ENCODE measurements around the gene SLC9A8.
"Not testable (repeated sequence)": the region's sequence is repeated elsewhere in the genome, so short reads cannot be mapped to it uniquely, and the experiment has no call there.

Gene SLC9A8

DNA sequence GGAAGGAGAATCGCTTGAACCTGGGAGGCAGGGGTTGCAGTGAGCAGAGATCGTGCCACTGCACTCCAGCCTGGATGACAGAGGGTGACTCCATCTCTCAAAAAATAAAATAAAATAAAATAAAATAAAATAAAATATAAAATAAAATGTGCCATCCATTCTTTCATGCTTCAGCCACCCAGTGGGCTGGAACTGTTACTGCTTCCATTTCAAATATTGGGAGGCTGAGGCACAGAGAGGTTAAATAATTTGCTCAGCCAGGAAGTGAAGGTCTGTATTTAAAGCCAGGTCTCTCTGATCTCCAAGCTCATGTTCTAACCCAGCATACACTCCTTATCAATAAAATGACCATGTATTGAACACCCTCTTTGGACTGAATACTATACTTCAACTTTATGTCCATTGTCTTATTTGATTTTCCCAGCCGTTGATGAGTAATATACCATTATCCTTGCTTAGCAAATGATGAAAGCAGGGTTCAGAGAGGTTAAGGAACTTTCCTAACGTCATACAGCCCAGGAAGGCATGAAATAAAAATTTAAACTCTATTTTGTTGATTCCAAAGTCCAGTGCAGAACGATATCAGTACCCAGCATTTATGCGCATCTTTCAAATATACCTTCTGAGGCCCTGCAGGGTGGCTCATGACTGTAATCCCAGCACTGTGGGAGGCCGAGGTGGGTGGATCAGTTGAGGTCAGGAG lies 25.8 kb upstream of the SLC9A8 start:
- DNase-seq (ENCODE audit: low read depth): no peak

DNA sequence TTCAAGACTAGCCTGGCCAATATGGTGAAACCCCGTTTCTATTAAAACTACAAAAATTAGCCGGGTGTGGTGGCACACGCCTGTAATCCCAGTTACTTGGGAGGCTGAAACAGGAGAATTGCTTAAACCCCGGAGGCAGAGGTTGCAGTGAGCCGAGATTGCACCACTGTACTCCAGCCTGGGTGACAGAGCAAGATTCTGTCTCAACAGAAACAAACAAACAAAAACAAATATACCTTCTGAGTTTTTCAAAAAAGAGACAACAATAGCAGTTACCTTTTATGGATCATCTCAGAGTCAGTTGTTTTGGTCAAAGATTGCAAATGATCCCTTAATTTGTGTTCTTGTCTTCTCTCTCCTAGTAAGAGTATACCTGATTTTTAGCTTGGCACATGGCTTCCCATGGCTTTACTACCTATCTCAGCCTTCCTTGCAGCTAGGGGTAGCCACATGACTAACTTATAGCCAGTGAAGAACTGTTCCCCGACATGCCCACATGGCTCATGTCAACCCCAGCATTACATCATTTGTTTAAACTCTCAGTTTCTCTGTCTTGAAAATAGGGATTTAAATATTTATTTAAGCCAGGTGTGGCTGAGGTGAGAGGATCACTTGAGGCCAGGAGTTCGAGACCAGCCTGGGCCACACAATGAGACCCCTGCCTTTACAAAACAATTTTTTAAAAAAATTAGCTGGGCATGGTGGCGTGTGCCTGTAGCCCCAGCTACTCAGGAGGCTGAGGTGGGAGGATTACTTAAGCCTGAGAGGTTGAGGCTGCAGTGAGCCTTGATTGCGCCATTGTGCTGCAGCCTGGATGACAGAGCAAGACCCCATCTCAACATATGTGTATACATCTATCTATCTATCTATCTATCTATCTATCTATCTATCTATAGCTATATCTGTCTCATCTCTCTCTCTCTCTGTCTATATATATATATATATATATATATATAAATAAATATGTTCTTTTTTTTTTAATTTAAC lies 25.0 kb upstream of the SLC9A8 start:
- DNase-seq (ENCODE audit: low read depth): no peak

DNA sequence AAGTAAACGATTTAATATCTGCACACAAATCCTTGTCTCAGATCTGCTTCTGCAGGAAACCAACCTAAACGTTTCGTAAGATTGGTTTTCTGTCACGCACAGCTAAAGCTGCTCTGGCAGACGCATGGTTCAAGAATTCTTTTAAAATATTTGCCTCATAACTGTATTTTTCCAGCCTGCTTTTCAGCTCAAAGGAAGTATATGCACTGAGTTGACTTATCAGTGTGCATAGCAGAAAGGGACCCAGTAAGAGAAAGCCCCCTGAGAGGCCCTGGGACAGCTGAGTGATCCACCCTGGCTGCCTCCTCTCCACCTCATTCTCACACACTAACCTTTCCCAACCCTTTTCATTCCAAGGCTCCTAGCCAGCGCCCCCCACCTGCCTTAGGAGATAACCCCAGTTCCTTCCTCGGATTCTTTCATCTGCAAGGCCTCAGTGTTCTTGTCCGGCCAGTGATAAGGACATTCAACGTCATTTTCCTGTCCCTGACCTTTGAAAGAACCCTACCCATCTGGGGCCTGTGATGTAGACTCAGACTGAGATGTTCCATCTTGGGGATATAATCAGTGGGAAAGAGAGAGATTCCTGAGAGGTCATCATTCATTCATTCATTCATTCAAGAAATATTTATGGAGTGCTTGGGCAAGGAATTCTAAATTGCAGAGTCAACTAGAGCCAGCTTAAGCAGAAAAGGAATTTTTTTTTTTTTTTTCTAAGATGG lies 22.4 kb upstream of the SLC9A8 start:
- peak; percentile 71 for DNase-seq (ENCODE audit: low read depth)

DNA sequence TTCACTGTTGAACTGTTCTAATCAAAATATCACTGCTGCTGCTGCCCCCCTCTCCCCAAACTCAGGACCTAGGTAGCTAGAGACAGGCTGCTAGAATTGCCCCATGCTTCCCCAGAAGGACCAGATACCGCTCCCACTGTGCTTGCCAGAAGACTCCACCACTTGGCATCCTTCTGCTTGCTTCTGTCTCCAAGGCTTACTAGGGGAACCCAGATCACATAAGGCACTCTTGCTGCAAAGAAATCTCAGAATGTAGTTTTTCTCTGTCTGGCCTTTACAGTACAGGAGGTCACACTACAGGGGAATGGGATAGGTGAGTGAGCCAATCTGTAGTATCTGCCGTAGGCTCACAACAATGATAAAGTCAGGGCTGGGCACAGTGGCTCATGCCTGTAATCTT lies 21.5 kb upstream of the SLC9A8 start:
- no peak for DNase-seq (ENCODE audit: low read depth)

DNA sequence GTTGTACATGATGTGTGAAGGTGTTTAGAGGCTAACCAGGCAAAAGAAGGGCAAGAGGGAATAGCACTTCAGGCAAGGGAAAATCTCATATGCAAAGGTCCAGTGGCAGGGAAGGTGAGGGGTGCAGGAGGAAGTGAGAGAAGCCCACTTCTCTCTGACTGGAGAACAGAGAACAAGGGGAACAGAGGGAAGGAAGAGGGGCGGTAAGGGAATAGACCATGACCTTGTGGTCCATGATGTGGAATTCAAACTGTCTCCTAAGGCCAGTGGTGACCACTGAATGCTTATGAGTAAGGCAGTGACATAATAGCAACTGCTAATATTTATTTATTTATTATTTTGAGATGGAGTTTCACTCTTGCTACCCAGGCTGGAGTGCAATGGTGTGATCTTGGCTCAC lies 20.6 kb upstream of the SLC9A8 start:
- no peak for DNase-seq (ENCODE audit: low read depth)

DNA sequence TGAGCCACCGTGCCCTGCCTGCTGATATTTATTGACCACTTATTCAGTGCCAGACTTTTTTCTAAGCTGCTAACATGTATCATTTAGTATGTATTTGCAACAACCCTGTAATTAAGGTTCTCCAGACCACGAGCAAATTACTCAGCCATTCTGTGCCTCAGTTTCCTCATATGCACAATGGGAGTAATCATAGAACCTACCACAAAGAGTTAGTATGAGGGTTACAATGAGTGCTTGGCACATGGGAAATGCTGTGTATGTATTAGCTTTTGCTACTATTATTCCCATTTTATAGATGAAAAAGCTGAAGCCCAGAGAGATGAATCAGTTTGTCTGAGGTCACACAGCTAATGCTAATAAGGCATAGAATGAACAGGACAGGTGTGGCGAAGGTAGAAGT lies 20.0 kb upstream of the SLC9A8 start:
- no peak for DNase-seq (ENCODE audit: low read depth)

DNA sequence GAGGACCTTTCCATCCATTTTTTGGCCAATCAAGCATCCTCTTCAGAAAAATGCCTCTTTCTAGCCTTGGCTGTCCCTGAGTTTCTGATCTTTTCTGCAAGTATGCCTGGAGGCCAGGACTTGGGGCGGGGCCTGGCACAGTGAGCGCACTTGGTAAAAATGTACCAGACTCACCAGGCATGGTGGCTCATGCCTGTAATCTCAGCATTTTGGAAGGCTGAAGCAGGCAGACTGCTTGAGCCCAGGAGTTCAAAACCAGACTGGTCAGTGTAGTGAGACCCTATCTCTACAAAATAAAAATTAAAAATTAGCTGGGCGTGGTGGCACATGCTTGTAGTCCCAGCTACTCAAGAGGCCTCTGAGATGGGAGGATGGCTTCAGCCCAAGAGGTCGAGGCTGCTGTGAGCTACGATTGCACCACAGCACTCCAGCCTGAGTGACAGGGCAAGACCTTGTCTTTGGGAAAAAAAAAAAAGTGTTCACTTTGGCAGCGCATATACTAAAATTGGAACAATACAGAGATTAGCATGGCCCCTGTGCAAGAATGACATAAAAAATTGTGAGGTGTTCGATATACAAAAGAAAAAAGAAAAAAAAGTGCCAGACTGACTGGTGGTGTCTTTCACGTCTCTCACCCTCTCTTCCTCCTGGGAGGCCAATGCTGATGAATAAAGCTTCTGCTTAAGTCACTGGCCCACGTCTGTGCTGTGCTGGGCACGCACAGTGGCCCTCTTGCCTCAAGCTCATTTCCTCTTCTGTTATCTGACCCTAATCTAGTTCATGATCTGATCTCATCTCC lies 18.1 kb upstream of the SLC9A8 start:
- DNase-seq (ENCODE audit: low read depth): no peak

DNA sequence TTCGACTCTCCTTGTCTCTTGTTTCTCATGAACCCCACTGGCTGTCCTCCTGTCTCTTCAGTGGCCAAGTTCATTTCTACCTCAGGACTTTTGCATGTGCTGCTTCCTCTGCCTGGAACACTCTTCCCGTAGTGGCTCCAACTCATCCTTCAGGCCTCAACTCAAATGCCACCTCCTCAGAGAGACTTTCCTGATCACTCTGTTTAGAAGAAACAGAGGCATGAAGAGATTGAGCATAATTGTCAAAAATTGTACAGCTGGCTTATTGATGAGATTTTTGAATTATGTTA lies 17.5 kb upstream of the SLC9A8 start:
- DNase-seq (ENCODE audit: low read depth): no peak

DNA sequence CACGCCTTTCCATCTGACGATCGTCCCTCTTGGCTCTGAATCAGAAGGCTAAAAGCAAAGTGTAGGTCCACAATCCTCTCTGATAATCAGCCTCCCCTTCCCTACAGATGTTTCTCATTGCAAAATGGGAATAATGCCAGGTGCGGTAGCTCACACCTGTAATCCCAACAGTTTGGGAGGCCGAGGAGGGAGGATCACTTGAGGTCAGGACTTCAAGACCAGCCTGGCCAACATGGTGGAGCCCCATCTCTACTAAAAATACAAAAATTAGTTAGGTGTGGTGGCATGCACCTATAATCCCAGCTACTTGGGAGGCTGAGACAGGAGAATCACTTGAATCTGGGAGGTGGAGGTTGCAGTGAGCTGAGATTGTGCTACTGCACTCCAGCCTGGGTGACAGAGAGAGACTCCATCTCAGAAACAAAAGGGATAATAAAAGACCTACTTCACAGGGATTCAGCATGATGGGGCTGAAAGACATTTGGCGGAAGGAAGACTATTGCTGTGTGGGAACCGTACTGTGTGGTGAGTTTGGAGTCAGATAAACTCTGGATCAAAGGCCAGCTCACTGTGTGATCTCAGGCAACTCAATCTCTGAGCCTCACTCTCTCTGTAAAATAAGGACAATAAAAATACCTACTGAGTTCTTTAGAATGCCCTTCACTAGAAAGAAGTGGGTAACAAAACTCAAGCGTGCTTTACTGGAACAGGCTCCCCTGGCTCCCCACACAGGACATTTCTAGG lies 15.9 kb upstream of the SLC9A8 start:
- DNase-seq (ENCODE audit: low read depth): no peak

DNA sequence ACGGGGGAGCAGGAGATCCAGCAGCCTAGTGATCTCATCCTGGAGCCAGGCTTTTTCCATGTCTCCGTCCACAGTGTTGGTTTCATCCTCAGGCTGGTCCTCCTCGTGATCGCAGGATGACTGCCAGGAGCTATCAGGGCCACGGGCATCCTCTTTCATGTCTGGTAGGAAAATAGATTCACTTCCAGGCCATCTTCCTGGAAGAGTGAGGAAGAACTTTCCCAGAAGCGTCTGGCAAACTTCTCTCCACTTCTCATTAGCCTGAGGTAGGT lies 15.3 kb upstream of the SLC9A8 start:
- DNase-seq (ENCODE audit: low read depth): no peak

DNA sequence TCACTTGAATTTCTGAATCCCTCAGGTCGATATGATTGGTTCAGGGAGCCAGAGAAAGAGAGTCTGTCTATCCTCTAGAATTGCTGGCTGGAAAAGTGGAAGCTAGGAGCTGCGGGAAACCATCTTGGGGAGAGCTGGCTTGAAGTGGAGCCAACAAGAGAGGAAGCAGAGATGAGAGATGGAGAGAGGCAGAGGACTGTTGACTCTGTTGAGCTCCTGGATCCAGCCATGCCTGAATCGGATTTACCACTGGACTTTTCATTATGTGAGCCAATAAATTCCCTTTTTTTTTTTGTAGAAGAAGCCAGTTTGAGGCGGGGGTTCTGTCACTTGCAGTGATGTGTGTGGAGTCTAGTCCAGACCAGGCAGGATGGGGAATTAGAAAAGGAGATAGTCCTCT lies 13.9 kb upstream of the SLC9A8 start:
- no peak for DNase-seq (ENCODE audit: low read depth)

DNA sequence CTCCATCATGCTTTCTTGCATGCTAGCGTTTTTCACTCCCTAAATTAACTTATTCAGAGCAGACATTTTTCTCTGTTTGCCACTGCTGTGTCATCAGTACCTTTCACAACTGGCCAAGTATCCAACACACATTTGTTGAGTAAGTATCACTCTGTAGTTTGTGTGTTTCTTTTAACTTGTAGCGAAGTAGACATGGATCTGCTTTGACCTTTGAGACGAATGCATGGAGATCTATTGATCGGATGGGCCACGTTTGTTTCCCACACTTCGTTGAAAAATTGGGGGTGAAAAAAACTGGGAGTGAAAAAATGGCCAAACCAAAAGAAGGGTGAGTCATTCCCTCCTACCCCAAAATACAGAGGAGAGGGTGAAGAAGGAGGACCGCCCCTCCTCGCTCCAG lies 12.9 kb upstream of the SLC9A8 start:
- no peak for DNase-seq (ENCODE audit: low read depth)

DNA sequence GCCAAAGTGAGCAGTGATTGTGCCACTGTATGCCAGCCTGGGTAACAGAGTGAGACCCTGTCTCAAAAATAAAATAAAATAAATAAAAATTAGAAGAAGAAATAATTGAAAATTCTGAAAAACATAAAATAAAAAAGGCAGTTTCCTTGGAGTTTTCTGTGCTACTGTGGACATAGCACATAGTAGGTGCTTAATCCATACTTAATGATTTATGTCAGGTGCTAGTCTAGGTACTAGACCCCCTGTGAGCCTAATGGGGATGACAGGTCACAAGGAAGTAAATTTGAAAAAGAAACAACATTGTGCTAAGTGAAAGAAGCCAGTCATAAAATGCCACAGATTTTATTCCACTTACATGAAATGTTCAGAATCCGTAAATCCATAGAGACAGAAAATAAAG lies 9.2 kb upstream of the SLC9A8 start:
- no peak for DNase-seq (ENCODE audit: low read depth)

DNA sequence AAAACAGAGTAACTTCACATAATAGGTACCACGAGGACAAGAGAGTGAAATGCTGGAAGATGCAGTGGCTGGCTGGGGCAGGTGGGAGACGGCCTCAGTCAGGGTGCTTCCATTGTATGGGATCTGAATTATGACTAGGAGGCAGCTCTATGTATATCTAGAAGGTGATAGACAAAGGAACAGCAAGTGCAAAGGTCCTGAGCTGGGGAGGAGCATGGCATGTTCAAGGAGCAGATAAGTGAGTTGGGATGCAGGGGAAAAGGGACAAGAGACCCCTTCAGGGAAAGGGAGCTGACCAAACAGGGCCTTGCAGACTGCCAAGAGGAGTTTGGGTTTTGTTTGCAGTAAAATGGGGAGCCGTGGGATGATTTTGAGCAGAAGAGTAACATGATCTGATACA lies 8.3 kb upstream of the SLC9A8 start:
- no peak for DNase-seq (ENCODE audit: low read depth)

DNA sequence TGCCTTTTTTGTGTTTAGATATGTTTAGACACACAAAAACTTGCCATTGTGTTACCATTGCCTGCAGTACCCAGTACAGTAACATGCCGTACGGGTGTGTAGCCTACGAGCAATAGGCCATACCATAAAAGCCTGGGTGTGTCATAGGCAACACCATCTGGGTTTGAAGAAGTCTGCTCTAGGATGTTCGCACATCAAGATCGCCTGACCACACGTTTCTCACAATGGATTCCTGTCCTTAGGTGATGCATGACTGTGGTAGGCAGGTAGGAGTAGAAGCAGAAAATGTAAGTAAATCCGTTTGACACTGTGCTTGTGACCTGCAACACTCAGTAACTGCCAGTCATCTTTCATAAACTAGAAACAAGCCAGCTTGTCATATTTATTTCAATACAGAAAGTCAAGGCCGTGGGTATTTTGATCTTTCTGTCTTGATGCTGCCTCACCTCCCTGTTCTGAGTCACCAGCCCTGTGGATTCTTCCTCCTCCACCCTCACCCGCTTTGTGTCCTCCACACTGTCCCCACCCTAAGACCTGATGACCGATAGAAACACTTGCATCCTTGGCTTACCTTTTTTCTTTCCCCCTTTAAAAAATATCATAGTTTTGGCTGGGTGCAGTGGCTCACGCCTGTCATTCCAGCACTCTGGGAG lies 7.3 kb upstream of the SLC9A8 start:
- DNase-seq (ENCODE audit: low read depth): not testable (repeated sequence)

DNA sequence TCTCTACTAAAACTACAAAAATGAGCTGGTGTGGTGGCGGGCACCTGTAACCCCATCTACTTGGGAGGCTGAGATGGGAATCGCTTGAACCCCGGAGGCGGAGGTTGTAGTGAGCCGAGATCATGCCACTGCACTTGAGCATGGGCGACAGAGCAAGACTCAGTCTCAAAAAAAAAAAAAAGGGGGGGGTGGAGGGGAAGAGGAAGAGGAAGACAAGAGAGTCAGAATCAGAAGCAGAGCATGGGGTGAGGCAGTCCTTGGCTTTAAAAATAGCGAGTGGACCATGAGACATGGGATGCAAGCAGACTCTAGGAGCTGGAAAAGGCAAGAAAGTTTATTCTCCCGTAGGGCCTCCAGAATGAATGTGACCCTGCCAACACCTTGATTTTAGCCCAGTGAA lies 3.9 kb upstream of the SLC9A8 start:
- DNase-seq (ENCODE audit: low read depth): no peak

DNA sequence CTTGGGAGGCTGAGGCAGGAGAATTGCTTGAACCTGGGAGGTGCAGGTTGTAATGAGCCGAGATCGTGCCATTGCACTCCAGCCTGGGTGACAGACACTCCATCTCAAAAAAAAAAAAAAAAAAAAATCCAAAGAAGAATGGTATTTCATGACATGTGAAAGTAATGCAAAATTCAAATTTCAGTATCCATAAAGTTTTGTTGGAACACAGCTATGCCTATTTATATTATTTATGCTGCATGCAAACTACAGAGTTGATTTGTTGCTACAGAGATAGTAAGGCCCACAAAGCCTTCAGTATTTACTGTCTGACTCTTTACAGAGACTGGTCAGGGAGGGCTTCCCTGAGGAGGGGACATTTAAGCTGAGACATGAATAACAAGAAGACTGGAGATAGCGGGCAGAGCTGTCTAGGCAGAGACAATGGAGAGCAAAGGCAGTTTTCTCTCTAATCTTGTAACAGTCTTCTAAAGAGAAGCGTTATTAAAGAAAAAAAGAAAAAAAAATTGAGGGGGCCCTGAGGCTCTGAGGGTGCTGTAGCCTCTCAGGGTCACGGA lies 2.7 kb upstream of the SLC9A8 start:
- no peak for DNase-seq (ENCODE audit: low read depth)

DNA sequence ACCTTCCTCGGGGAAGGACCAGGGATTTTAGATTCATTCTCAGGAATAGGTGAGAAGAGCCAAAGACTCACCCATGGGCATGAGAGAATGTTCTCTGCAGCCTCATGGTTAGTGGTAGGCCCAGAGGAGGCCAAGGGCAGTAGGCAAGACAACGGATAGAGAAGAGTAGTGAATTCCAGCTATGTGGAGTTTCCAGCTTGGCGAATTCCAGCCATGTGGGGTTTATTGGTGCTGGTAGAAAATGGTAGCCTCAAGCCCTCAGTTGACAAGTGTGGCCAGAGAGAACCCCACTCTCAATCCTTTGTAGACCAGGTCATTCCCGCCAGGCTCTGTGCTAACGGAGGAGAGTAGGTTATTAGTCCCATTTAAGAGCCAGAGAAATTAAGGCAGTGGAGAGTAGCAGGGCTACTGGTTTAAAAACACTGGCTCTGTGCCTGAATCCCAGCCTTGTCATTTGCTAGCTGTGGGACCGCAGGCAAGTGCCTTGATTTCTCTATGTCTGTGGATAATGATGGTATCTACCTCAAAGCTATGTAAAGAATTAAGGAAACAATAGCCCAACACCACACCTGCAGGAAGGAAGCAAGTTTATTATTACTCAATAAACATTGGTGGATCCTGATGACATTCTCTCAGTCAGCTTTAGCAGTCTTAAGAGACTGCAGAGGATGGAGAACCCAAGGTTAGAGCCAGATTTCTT lies 2.0 kb upstream of the SLC9A8 start:
- no peak for DNase-seq (ENCODE audit: low read depth)

DNA sequence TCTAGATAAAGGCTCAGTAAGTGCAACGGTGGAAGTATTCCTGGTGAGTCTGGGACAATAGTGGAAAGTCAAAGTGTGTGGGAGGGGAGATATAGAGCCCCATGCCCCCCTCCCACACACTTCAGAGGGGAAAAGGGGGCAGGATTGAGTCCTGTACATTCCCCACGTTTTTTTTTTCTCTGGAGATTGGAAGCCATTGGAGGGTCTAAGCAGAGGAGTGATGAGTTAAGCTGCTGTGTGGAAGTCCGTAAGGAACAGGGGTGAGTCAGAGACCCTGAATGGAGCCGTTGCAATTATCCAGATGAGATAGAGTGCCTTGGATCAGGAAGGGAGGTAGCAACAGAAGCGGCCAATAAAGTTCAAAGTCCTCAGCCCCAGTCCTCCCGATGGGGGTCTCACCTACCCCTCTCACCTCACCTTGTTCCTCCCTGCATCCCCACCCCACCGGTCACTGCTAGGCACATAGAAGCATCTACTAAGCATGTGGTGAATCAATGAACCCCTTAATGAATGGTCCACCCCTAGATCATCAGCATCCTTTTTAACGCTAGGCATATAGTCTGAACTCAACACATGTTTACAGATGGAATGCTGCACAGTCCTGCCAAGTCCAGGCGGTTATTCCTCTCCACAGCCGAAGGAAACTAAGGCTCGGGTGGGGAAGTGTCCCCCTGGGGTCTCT lies 662 bp upstream of the SLC9A8 start:
- no peak for DNase-seq (ENCODE audit: low read depth)

Data from GM04503 (cell line).